HG03460 (cell line): ENCODE results near the gene EPHB1.
"Not testable (repeated sequence)": the region's sequence is repeated elsewhere in the genome, so short reads cannot be mapped to it uniquely, and the experiment has no call there.

Experiments used
- ATAC-seq: cut with Tn5 transposase; IDR thresholded peaks from one replicate; pipeline ENCODE4 v1.9.1; 2021; ENCODE audit not compliant: unreplicated experiment

The EPHB1 gene

GRCh38 chr3:134991472-134992010 lies 196.5 kb downstream of the EPHB1 start:
- no peak for ATAC-seq

- ATAC-seq, result no peak
Measured at GRCh38 chr3:134992180-134992579, 197.1 kb downstream of the EPHB1 start.

GRCh38 chr3:134992586-134992985 lies 197.5 kb downstream of the EPHB1 start:
- no peak for ATAC-seq

- no peak for ATAC-seq
Measured at GRCh38 chr3:134993011-134993410, 198.0 kb downstream of the EPHB1 start.

- ATAC-seq, result no peak
Measured at GRCh38 chr3:134998158-134998557, 203.1 kb downstream of the EPHB1 start.

- ATAC-seq, result no peak
Measured at GRCh38 chr3:134998855-134999254, 203.8 kb downstream of the EPHB1 start.

GRCh38 chr3:135000465-135000864 lies 205.4 kb downstream of the EPHB1 start:
- ATAC-seq, result no peak

- not testable (repeated sequence) for ATAC-seq
Measured at GRCh38 chr3:135005616-135006015, 210.6 kb downstream of the EPHB1 start.

- ATAC-seq, result no peak
Measured at GRCh38 chr3:135007607-135008006, 212.5 kb downstream of the EPHB1 start.

GRCh38 chr3:135008326-135008725 lies 213.3 kb downstream of the EPHB1 start:
- ATAC-seq, result no peak

GRCh38 chr3:135009014-135009413 lies 214.0 kb downstream of the EPHB1 start:
- ATAC-seq, result no peak

- no peak for ATAC-seq
Measured at GRCh38 chr3:135012101-135012500, 217.0 kb downstream of the EPHB1 start.

- ATAC-seq, result no peak
Measured at GRCh38 chr3:135013206-135013605, 218.1 kb downstream of the EPHB1 start.

GRCh38 chr3:135014566-135014965 lies 219.5 kb downstream of the EPHB1 start:
- no peak for ATAC-seq

GRCh38 chr3:135017003-135017893 lies 222.2 kb downstream of the EPHB1 start:
- ATAC-seq, result no peak

- no peak for ATAC-seq
Measured at GRCh38 chr3:135018149-135018923, 223.3 kb downstream of the EPHB1 start.

- ATAC-seq, result no peak
Measured at GRCh38 chr3:135020181-135020580, 225.1 kb downstream of the EPHB1 start.

GRCh38 chr3:135023996-135024658 lies 229.1 kb downstream of the EPHB1 start:
- ATAC-seq, result peak; percentile 77

GRCh38 chr3:135030768-135031615 lies 235.9 kb downstream of the EPHB1 start:
- ATAC-seq, result not testable (repeated sequence)

- no peak for ATAC-seq
Measured at GRCh38 chr3:135033737-135034136, 238.7 kb downstream of the EPHB1 start.
